ENCODE results near the gene GPR107. TPM values are rescaled to one million over a fixed set of nuclear protein-coding genes. Genes with fewer than 3 reads are reported as not detected.

Gene GPR107
- total and polyA plus RNA-seq, 2 experiments from 2014 or later: 8.0 to 18.9 TPM

GRCh38 chr9:130156672-130157071 is 103.0 kb downstream of the GPR107 start:
- TF ChIP-seq EZH2 (IDR thresholded peaks at IDR 0.05; ENCODE audit: insufficient read depth, poor library complexity, severe bottlenecking) (no peak), EZH2phosphoT487 (IDR thresholded peaks at IDR 0.05; ENCODE audit: insufficient read depth, low read depth) (no peak)
- Histone ChIP-seq H3K9me3 (ENCODE audit: low read depth) (no peaks in the 10 kb centered on the region), H2AFZ (no peak overlapping the region), H3K9ac (no peak overlapping the region), H3K4me1 (ENCODE audit: insufficient read depth) (no peaks in the 10 kb centered on the region), H3K27me3 (replicated peaks; ENCODE audit: insufficient read depth) (no peaks in the 10 kb centered on the region), H3K27ac (no peak overlapping the region), H3K79me2 (ENCODE audit: insufficient read depth) (no peaks in the 10 kb centered on the region), H3K4me3 (no peak overlapping the region), H3K36me3 (ENCODE audit: low read depth) (no peaks in the 10 kb centered on the region), H3F3A (ENCODE audit: insufficient read depth) (no peaks in the 10 kb centered on the region), H4K20me1 (ENCODE audit: insufficient read depth) (no peaks in the 10 kb centered on the region), H3K9me2 (ENCODE audit: insufficient read depth) (no peaks in the 10 kb centered on the region), H3K4me2 (ENCODE audit: unreplicated experiment) (no peak overlapping the region)
- DNase-seq: no peak
- 46 to 55% methylated on average over 6 of the region's 6 CpGs for WGBS, 2 experiments (ENCODE audit: low coverage in 1 of 2, low lambda C conversion rate in 2 of 2, missing lambda C conversion rate in 2 of 2)
- in situ Hi-C loops (cut with MboI): no loop called here

DNA sequence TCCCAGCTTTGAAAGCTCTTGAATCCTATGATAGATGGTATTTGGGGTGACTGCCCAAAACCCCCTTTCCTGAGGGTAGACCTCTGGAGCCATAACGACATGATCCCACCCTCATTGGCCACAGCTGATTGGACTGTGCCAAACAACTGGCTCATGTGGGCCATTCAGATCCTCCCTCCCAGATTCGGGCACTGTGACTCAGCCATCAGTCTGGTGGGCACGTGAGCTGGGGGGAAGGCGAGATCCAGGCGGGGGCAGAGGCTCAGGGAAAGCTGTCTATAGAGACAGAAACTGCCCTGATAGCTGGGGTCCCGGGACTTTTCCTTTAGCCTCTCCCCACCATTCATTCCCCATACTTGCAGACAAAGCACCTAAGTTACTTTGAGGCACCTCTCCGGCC is 103.4 kb downstream of the GPR107 start:
- no peaks in the 10 kb centered on the region for H3K9me2 ChIP-seq (ENCODE audit: insufficient read depth)
- H3K79me2 ChIP-seq (ENCODE audit: insufficient read depth): no peaks in the 10 kb centered on the region
- H4K20me1 ChIP-seq (ENCODE audit: insufficient read depth): no peaks in the 10 kb centered on the region
- H3K4me2 ChIP-seq (ENCODE audit: unreplicated experiment): no peak overlapping the region
- in situ Hi-C loops (cut with MboI): no loop called here
- H3K9me3 ChIP-seq (ENCODE audit: low read depth): no peaks in the 10 kb centered on the region
- no peak for TF ChIP-seq EZH2 (IDR thresholded peaks at IDR 0.05; ENCODE audit: insufficient read depth, poor library complexity, severe bottlenecking)
- 32 to 44% methylated on average over 5 to 7 of the region's 7 CpGs for WGBS, 2 experiments (ENCODE audit: low coverage in 1 of 2, low lambda C conversion rate in 2 of 2, missing lambda C conversion rate in 2 of 2)
- H3F3A ChIP-seq (ENCODE audit: insufficient read depth): no peaks in the 10 kb centered on the region
- H3K27me3 ChIP-seq (replicated peaks; ENCODE audit: insufficient read depth): no peaks in the 10 kb centered on the region
- H3K27ac ChIP-seq: no peak overlapping the region
- H3K4me3 ChIP-seq: no peak overlapping the region
- H2AFZ ChIP-seq: no peak overlapping the region
- H3K4me1 ChIP-seq (ENCODE audit: insufficient read depth): no peaks in the 10 kb centered on the region
- H3K9ac ChIP-seq: no peak overlapping the region
- DNase-seq: peak; percentile 47
- H3K36me3 ChIP-seq (ENCODE audit: low read depth): no peaks in the 10 kb centered on the region

DNA sequence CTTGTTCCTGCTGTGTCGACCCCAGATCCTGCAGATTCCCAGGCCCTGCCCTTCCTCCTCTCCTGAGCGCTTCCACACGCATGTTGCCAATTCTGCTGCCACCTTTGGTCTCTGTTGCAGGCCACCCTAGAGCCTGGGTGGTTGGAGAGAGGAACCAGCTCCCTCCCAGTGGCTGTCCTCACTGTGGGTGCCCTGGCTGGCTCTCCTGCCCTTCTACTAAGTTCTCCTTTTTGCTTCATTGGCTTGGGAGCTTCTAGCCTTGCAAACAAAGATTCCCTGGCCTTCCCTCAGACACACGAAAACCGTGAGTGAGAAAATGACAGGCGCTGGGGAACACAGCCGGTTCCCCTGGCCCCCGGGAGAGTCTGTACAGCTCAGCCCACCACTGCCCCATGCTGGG is 104.3 kb downstream of the GPR107 start:
- WGBS, 2 experiments (ENCODE audit: low coverage in 1 of 2, low lambda C conversion rate in 2 of 2, missing lambda C conversion rate in 2 of 2): 86 to 88% methylated on average over 8 of the region's 8 CpGs
- in situ Hi-C loops (cut with MboI): no loop called here
- Histone ChIP-seq H4K20me1 (ENCODE audit: insufficient read depth) (no peaks in the 10 kb centered on the region), H2AFZ (no peak overlapping the region), H3K4me2 (ENCODE audit: unreplicated experiment) (no peak overlapping the region), H3K4me1 (ENCODE audit: insufficient read depth) (no peaks in the 10 kb centered on the region), H3K9me3 (ENCODE audit: low read depth) (no peaks in the 10 kb centered on the region), H3K79me2 (ENCODE audit: insufficient read depth) (no peaks in the 10 kb centered on the region), H3K27me3 (replicated peaks; ENCODE audit: insufficient read depth) (no peaks in the 10 kb centered on the region), H3K9ac (no peak overlapping the region), H3K36me3 (ENCODE audit: low read depth) (no peaks in the 10 kb centered on the region), H3K9me2 (ENCODE audit: insufficient read depth) (no peaks in the 10 kb centered on the region), H3K27ac (no peak overlapping the region), H3F3A (ENCODE audit: insufficient read depth) (no peaks in the 10 kb centered on the region), H3K4me3 (no peak overlapping the region)
- TF ChIP-seq EZH2phosphoT487 (IDR thresholded peaks at IDR 0.05; ENCODE audit: insufficient read depth, low read depth): no peak
- no peak for TF ChIP-seq EZH2 (IDR thresholded peaks at IDR 0.05; ENCODE audit: insufficient read depth, poor library complexity, severe bottlenecking)
- DNase-seq: no peak

- Histone ChIP-seq H3K27me3 (replicated peaks; ENCODE audit: insufficient read depth) (no peaks in the 10 kb centered on the region), H3K9me2 (ENCODE audit: insufficient read depth) (no peaks in the 10 kb centered on the region), H3K79me2 (ENCODE audit: insufficient read depth) (no peaks in the 10 kb centered on the region), H3K27ac (no peak overlapping the region), H3K9ac (no peak overlapping the region), H3K4me2 (ENCODE audit: unreplicated experiment) (no peak overlapping the region), H3K36me3 (ENCODE audit: low read depth) (no peaks in the 10 kb centered on the region), H2AFZ (no peak overlapping the region), H4K20me1 (ENCODE audit: insufficient read depth) (no peaks in the 10 kb centered on the region), H3K4me1 (ENCODE audit: insufficient read depth) (no peaks in the 10 kb centered on the region), H3F3A (ENCODE audit: insufficient read depth) (no peaks in the 10 kb centered on the region), H3K4me3 (no peak overlapping the region), H3K9me3 (ENCODE audit: low read depth) (no peaks in the 10 kb centered on the region)
- DNase-seq: no peak
- 81 to 85% methylated on average over 8 of the region's 8 CpGs for WGBS, 2 experiments (ENCODE audit: low coverage in 1 of 2, low lambda C conversion rate in 2 of 2, missing lambda C conversion rate in 2 of 2)
- in situ Hi-C loops (cut with MboI): no loop called here
- no peak for TF ChIP-seq EZH2 (IDR thresholded peaks at IDR 0.05; ENCODE audit: insufficient read depth, poor library complexity, severe bottlenecking)
- TF ChIP-seq EZH2phosphoT487 (IDR thresholded peaks at IDR 0.05; ENCODE audit: insufficient read depth, low read depth): no peak
These were observed 105.4 kb downstream of the GPR107 start for GRCh38 chr9:130159057-130159456.

All from GM23248 (cell line).